ENCODE measurements around the gene GOLPH3L.
"Not testable (repeated sequence)": the region's sequence is repeated elsewhere in the genome, so short reads cannot be mapped to it uniquely, and the experiment has no call there.

GOLPH3L gene

DNA sequence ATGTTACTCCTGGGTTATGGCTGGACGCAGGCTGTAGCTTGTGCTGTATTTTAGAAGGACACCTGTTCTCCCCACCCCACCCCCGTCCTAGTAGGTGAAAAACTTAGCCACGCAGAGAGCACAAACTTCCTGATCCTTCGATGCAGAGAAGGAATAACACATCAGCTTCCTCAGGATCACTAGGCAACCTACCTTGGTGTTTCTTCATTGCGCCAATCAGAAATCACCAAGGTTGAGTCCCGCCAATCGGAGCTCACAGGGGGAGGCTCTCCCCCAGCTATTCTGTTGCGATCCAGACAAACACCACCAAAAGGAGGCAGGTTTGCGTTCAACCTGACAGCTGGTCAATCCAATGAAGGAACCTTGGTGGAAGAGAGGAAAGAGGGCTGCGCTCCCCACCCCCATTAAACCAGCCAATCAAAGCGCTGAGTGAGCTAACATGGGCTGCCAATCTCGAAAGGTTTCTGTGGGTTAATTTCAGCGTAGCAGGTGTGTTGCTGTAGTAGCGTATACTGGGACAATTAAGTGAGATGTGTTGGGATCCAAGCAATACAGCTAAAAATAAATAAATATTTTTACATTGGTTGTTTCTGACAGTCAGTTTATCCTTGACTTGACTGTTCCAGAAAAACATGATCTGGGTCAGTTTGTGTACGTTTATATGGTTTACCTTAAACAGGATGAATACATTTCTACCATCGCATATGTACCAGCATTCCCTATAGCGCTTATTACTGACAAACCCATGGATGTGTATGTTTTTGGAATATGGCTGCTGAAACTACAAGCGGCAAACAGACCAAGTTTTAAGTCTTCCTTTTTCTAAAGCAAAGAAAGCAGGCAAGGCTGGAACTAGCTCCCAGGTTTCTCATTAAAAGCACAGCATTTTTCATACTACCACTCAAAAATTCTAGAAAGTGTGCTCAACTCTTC lies at the start of gene GOLPH3L:
Gene GOLPH3L (minus strand): TSS at position 160 of the 933 bp plus-strand sequence. CDS start 2,316 bp downstream, outside the sequence.
- peak; percentile 96 for DNase-seq (ENCODE audit: low spot score)

DNA sequence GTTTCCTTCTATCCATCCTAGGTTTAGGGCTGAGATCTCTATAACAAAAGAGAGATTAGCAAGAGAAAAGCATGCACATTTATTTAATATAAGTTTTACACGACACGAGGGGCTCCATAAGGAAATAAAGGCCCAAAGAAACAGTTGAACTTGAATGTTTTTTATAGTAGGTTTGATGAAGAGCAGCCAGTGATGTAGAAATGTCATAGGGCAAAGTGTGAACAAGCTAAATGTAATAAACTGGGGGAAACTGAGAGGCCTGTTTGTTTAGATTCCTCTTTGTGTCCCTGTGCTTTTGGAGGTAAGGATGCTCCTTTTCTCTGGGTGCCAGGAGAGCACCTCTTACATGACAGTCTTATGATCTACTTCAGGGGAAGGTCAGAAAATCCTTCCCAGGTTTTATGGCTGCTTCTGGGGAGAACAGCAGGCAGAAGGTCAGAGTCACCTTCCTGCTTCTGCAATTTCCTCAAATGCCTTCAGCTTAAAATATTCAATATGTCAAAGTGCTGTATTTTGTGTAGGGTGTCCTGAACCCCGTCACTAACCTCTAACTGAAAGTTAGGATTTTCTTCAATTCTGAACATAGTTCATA lies 33.3 kb upstream of the GOLPH3L start:
- DNase-seq (ENCODE audit: low spot score) = no peak

DNA sequence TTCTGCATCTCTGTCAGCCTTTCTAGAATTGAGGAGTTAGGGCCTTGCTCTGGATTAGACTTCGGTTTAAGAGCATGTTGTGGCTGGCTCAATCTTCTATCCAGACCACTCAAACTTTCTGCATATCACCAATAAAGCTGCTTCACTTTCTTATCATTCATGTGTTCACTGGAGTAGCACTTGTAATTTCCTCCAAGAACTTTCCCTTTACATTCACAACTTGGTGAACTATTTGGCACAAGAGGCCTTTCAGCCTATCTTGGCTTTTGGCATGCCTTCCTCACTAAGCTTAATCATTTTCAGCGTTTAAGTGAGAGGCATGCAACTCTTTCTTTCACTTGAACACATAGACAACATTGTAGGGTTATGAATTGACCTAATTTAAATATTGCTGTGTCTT lies 27.4 kb upstream of the GOLPH3L start:
- DNase-seq (ENCODE audit: low spot score) = no peak

DNA sequence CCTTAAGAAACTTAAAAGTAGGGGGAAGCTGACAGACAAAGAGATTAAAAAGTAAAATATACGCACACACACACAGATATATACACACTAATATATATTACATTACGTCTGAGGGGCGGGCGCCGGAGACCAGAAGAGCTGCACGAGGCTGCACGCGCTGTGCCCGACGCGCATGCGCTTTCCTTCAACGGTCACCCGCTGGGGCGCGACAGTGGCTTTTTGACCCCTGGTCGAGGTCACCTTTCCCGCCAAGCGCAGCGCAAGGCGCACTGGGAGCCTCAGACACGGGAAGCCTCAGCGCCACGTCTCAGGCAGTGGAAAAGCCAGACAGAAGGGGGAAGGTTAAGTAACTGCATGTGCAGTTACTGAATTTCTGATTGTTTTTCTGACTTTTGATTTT lies 23.7 kb upstream of the GOLPH3L start, which contains the start of gene HORMAD1:
Gene HORMAD1 (minus strand): TSS at position 193 of the 400 bp plus-strand sequence. CDS start 1,390 bp downstream, outside the sequence.
- no peak for DNase-seq (ENCODE audit: low spot score)

DNA sequence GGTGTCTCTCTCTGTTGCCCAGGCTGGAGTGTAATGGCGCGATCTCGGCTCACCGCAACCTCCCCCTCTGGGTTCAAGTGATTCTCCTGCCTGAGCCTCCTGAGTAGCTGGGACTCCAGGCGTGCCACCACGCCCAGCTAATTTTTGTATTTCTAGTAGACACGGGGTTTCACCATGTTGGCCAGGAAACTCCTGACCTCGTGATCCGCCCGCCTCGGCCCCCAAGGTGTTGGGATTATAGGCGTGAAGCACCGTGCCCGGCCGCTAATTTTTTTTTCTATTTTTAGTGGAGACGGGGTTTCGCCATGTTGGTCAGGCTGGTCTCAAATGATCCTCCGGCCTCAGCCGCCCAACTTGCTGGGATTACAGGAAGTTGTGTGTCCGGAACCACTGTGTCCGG lies 23.1 kb upstream of the GOLPH3L start:
- no peak for DNase-seq (ENCODE audit: low spot score)

DNA sequence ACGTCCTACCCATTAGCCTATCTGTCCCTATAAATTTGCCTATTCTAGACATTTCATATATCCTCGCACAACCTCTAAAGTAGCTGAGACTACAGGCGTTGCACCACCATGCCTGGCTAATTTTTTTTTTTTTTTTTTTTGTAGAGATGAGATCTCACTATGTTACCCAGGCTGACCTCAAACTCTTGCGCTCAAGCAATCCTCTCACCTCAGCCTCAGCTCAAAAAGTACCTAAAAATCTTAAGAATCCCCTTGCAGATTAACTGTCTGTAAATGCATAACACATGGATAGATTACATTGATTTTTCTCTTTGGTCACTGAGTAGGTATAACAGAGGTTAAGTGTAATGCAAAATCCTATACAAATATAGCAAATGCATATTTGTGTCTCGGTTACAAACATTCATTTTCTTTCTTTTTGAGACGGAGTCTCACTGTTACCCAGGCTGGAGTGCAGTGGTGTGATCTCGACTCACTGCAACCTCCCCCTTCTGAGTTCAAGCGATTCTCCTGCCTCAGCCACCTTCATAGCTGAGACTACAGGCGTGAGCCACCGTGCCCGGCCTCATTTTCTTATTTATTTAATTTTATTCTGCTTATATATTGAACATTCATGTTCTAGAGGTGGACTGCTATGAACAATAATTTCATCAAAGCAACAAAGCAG lies 21.4 kb upstream of the GOLPH3L start:
- DNase-seq (ENCODE audit: low spot score) = no peak

DNA sequence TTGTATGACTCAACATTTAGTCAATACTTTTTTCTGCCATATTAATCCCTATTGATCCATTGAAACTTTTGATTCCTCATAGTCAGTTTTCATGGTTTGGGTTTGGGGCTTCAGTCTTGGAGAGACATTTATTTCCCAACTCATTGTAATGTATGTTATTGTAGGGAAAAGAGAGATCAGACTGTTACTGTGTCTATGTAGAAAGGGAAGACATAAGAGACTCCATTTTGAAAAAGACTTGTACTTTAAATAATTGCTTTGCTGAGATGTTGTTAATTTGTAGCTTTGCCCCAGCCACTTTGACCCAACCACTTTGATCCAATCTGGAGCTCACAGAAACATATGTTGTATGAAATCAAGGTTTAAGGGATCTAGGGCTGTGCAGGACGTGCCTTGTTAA lies 12.1 kb upstream of the GOLPH3L start:
- not testable (repeated sequence) for DNase-seq (ENCODE audit: low spot score)

DNA sequence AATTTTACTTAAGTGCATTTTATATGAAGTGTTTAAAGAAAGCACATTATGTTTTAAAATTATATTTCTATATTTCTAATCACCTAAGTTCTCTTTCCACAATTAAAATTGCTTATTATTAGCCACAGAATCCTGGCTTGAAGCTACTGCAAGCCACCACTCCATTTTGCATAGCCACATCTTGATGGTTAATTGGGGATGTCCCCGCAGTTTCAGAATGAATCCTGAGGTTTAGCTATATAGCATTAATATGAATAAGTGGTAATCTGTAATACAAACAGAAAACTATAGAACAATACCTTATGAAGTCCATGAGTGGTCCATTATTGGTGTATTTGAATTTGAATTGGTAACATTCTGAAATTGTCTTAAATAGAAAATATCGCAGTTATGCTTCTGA lies 11.6 kb upstream of the GOLPH3L start:
- no peak for DNase-seq (ENCODE audit: low spot score)

DNA sequence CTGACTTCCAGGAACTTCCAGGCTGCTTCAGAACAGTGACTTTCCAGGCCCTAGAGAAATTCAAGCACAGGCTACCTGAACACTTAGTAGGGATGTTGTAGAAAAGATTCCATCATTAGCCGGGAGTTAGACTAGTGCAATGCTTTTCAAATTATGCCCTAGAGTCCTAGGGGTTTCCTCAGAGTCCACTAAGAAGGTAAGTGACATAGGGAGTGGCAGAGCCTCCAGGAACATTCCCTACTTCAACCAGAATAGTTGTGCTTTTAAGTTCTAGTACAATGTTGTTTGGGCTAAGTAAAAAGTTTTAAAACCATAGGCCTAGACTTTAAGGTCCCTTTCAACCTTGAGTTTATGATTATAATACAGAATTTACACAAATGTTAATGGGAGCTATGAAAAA lies 9.1 kb upstream of the GOLPH3L start:
- DNase-seq (ENCODE audit: low spot score) = no peak

DNA sequence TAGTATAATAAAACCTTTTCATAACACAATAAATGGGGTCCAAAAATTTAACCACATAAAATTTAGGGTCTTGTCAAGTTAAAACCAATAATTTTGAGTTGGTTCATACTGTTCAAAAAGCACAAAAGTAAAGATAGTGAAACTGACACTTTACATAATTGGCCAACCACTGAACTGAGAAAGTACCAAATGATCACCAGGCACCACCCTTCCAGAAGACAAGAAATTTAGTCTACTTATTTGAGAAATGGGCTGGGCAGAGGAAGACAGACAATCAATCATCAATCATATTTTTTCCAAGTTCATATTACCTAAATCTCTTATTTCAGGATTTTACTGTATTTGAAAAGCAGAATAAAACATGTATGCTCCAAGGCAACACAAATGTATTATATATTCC lies 6.5 kb upstream of the GOLPH3L start:
- no peak for DNase-seq (ENCODE audit: low spot score)

DNA sequence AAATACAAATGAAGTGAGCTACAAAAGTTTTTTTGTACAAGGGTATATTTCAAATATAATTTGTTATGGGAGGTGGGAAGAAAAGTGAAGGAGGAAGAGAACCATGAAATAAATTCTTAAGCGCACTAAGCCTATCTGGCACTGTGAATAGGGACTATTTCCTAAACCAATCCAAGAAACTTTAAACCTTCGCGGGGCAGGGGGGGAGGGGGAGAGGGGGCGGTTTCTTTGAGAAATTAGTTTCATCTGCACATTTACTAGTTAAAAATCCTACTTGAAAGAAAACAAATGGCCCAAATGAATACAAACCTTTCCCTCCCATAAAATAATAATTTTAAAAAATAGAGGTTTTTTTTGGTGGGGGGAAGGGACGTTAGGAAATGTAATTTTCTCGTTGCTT lies 364 bp downstream of the GOLPH3L start:
- DNase-seq (ENCODE audit: low spot score) = no peak

DNA sequence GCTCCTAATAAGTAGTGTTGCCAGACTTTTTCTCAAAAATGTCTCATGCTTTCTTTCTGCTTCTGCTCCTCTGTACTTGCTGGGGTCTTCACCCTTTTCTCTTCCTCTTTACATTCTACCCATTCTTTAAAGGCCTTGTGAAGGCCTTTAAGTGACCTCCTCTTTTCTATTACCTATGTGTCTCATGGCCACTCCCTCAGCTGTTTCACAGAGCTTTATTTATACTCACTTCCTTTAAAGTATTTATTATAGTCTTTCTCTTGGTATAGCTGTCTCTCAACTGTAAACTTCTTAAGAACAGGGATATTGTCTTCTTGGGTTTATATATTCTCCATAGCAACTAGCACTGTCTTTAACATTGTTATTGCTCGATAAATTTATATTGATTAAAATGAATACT lies 792 bp downstream of the GOLPH3L start:
- DNase-seq (ENCODE audit: low spot score) = no peak

DNA sequence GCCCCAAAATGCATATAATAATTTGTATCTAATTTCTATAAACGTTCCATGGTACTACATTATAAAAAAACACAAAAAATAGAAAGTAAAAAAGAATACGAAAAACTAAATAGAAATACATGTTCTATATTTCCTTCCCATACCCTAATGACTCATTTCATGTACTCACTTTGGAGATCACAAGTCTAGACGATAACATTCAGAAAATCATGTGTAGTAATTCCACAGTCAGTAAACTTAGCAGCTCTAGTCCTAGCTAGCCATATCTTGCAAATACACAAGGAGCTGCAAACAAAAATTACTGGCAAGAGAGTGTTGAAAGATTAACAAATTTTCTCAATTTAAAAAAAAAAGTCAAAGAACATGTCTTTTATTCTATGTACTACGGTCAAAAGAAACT lies 1.4 kb downstream of the GOLPH3L start:
- no peak for DNase-seq (ENCODE audit: low spot score)

DNA sequence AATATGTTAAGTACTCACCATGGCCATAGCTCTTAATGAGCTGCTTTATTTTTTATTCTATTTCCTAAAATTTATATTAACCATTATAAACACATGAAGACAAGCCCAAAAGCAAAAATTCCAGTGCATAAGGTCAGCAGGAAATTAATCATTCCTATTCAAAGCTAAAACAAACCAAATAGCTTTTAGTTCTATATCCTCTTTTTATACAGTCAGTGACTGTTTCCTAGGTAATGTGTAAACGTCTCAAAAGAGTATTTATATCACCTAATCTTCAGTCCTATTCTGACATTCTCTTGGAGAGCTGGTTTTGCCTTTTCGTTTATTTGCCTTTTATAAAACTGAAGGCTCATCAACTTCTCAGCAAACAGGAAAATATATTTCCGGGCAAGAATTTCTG lies 4.2 kb downstream of the GOLPH3L start:
- DNase-seq (ENCODE audit: low spot score) = no peak

DNA sequence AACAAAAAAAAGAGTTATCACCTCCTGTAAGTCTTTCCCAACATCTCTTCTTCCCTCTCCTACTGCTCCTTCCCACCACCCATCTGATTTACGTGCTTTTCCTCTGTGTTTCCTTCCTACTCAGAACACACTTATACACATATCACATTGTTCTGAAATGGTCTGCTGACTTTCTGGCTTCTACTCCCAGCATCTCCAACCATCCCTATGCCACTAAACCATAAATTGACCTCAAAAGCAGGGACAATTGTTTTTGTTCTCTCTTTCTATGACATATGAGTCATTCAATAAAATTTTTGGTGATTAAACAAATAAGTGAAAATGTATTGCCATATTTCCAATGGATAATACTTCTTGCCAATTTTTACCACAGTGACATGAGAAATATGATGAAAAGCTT lies 8.2 kb downstream of the GOLPH3L start:
- DNase-seq (ENCODE audit: low spot score) = no peak

DNA sequence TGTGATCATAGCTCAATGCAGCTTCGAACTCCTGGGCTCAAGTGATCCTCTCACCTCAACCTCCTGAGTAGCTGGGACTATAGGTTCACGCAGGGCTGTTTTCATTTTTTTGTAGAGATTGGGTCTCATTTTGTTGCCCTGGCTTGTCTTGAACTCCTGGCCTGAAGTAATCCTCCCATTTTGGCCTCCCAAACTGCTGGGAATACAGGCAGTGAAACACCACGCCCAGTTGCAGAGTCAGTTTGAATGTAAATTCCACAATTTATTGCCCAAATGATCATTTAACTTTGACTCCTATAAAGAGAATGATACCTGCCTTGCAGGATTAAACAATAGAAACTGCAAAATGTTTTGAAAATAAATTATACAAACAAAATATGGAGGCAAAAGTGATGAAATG lies 10.7 kb downstream of the GOLPH3L start:
- DNase-seq (ENCODE audit: low spot score) = no peak

DNA sequence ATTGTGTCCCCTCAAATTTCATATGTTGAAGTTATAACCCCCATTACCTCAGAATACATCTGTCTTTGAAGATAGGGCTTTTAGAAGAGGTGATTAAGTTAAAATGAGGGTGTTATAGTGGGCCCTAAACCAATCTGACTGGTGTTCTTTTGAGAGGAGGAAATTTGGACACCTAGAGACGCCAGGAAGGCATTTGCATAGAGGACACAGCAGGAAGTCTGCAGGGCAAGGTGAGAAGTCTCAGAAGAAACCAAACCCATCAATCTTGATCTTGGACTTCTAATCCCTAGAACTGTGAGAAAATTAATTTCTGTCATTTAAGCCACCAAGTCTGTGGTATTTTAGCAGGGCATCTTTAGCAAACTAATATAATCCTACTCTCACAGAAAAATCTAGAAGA lies 13.0 kb downstream of the GOLPH3L start:
- DNase-seq (ENCODE audit: low spot score) = peak; percentile 19

DNA sequence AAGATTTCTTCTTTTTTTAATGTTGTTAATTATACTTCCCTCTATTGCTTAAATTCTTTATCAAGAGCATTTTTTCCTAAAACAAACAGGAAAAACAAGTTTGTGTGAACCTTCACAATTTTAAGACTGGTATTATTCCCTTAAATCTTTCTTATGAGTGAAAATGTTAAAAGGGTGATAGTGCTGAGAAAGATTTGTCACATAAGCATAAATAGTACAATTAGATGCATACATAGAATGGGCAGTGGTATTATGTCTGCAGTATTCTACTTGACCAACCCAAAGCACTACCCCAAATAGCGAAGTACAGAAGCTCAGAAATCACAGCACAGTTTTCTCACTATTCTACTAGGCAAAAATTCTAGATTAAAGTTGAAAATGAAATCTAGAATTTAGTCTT lies 18.0 kb downstream of the GOLPH3L start:
- DNase-seq (ENCODE audit: low spot score) = no peak

DNA sequence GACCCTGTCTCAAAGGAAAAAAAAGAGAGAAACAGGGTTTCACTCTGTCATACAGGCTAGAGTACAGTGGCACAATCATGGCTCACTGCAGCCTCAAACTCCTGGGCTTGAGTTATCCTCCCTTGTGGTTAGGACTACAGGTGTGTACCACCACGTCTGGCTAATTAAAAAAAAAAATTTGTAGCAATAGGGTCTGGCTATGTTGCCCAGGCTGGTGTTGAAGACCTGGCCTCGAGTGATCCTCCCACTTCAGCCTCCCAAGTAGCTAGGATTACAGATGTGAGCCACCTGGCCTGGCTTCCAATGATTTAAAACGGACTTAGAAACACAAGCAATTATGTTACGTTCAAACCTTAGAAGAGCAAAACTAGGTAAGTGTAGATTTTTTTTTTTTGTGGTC lies 22.1 kb downstream of the GOLPH3L start:
- DNase-seq (ENCODE audit: low spot score) = no peak

DNA sequence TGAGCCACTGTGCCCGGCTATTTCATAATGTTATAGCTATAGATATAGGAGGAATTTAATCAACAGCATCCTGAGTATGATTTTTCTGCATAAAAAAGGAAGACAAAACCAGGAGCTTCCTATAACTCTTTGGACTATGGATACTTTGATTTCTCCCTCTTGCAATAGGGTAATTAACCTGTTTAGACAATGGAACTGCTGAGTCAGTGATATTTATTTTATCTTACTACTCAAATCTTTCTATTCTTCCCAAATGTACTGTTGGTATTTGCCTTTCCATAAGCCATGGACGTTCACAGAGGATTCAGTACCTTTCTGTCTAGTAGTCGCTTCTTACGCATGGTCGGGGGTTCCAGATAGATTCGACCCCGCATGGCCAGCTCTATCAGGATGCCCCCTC lies 33.6 kb downstream of the GOLPH3L start:
- DNase-seq (ENCODE audit: low spot score) = no peak

DNA sequence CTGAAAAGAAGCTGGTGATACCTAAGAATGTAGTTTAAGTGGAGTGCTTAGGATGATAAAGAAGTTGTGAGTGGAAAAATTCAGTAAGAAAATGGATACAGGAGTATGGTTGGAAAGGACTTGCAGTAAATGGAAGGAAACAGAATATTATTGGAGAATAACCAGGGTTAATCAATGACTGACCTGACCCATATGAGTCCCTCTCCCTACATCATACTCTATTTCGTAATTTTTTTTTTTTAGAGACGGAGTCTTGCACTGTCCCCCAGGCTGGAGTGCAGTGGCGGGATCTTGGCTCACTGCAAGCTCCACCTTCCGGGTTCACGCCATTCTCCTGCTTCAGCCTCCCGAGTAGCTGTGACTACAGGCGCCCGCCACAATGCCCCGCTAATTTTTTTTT lies 34.1 kb downstream of the GOLPH3L start:
- DNase-seq (ENCODE audit: low spot score) = no peak

DNA sequence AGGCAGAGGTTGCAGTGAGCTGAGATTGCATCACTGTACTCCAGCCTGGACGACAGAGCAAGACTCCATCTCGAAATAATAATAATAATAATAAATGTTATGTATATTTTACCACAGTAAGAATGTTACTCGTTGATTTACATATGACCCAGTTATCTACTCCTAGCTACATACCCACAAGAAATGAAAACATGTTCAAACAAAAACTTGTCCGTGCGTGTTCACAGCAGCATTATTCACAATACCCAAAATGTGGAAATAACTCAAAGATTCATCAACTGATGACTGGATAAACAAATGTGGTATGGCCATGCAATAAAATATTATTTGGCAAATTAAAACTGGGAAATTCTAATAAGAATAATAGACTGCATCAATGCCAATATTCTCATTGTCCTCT lies 35.8 kb downstream of the GOLPH3L start:
- DNase-seq (ENCODE audit: low spot score) = no peak

DNA sequence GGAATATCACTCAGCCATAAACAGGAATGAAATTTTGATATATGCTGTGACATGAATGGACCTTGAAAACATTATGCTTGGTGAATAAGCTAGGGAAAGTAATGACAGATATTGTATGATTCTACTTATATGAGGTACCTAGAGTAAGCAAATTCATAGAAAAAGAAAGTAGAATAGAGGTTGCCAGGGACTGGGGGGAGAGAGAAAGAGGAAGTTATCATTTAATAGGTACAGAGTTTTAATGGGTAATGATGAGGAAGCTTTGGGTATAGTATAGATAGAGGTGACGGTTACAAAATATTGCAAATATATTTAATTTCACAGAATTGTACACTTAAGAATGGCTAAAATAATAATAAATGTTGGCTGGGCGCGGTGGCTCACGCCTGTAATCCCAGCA lies 36.4 kb downstream of the GOLPH3L start:
- DNase-seq (ENCODE audit: low spot score) = no peak

All from CD4-positive, alpha-beta T cell treated with Interleukin-15 for 4 hours (primary cell).